Medulla oblongata (tissue), 1 donor: ENCODE results near the gene SLC38A7.
"Not testable (repeated sequence)": the region's sequence is repeated elsewhere in the genome, so short reads cannot be mapped to it uniquely, and the experiment has no call there.

Experiments used
- DNase-seq: peaks from one replicate; pipeline ENCODE4 v3.0.0-alpha.2; 2015; ENCODE audit errors: extremely low spot score

The SLC38A7 gene

DNA sequence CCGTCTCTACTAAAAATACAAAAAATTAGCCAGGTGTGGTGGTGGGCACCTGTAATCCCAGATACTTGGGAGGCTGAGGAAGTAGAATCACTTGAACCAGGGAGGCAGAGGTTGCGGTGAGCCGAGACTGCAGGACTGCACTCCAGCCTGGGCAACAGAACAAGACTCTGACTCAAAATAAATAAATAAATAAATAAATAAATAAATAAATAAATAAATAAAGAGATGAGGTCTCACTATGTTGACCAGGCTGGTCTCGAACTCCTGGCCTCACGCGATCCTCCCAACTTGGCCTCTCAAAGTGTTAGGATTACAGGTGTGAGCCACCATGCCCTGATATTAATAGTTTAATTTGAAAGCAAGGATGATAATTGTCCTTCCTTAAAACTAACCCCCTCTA lies 47.5 kb downstream of the SLC38A7 start:
- not testable (repeated sequence) for DNase-seq

DNA sequence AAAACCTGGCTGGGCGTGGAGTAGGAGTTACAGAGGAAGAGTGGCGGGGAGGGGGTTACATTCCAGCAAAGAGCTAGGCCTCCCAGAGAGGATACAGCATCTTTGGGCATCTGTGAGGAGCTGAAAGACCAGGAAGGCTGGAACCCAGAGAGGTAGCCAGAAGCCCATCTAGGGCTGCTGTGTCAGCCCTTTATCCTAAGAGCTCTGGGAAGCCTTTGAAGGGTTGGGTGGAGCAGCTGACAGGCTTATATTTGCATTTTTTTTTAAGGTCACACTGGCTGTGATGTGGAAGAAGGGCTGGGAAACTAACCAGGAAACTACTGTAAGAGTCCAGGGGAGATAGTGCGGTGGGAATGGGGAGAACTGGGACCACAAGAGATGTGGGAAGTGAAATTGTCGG lies 48.1 kb downstream of the SLC38A7 start:
- DNase-seq: no peak

DNA sequence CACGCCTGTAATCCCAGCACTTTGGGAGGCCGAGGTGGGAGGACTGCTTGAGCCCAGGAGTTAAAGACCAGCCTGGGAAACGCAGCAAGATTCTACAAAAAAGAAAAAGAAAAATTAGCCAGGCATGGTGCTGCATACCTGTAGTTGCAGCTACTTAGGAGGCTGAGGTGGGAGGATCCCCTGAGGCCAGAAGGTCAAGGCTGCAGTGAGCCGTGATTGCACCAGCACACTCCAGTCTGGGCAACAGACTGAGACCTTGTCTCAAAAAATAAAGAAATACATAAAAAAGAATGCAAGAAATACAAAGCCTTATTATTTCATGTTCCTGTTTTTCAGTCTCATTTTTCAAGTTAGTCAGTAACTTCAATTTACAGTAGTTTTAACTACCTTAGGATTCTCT lies 49.1 kb downstream of the SLC38A7 start:
- DNase-seq: no peak

DNA sequence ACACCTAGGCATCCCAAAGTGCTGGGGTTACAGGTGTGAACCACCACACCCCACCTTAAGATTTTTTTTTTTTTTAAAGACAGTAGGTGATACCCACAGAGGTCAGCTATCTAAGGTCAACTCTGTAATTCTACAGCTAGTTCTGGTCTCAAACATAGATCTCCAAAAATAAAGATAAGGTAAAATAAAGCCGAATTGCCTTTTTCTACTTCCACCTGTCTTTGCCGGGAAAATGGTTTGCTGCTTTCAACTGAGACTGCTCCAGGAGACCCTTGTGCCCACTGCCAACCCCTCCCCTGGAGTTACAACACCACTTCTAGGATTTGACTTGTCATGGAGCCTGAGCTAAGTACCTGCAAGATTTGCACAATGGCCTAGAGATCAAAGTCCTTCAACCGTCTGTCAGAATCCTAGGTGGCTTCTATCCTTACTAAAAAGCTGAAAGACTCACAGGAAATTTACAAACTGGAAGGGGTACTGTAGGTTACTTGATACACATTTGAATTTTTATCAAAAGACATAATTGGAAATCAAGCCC lies 50.2 kb downstream of the SLC38A7 start:
- no peak for DNase-seq

DNA sequence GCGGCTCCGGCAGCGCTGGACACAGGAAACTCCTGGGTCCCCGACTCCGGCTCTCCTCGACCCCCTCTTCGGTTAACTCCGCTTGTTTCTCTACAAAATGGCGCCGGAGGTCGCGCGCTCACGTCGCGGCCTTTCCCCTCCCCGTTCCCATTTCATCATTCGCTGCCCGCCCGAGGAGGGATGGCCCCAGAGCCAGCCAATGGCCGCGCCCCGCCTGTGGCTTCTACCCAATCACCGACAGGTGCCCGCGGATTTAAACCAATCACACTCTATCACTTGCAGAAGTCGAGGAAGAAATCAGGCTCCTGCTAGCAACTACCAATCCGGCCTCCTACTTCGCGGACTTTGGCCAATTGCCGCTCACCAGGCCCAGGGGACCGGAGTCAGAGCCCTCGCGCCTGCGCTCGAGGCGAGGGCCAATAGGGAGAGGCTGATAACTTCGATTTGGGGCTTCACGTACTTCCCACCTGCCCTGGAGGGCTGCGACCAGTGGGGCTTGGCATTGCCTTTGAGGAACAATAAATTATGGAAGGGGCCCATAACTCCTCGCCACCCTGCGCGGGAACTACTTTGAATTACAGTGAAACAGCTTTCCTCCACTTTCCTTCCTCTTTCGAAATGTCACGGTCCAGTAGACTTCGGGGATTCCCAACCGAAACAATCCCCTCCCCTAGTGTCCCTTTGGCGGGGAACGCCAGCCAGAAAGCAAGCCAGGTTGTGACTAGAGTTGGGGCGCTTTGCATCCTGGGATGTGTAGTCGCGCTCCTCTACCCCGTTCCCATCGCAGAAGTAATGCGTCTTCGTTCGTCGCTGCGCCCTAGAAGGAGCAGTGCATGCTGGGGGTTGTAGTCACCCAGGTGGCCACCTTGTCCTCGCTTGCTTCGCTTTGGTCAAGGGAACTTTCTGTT lies 54.6 kb downstream of the SLC38A7 start, which contains the start of gene CNOT1:
CNOT1 (minus strand) TSS at position 94 of the 908 bp plus-strand sequence. CDS start 30,489 bp downstream, outside the sequence.
- peak; percentile 99 for DNase-seq

DNA sequence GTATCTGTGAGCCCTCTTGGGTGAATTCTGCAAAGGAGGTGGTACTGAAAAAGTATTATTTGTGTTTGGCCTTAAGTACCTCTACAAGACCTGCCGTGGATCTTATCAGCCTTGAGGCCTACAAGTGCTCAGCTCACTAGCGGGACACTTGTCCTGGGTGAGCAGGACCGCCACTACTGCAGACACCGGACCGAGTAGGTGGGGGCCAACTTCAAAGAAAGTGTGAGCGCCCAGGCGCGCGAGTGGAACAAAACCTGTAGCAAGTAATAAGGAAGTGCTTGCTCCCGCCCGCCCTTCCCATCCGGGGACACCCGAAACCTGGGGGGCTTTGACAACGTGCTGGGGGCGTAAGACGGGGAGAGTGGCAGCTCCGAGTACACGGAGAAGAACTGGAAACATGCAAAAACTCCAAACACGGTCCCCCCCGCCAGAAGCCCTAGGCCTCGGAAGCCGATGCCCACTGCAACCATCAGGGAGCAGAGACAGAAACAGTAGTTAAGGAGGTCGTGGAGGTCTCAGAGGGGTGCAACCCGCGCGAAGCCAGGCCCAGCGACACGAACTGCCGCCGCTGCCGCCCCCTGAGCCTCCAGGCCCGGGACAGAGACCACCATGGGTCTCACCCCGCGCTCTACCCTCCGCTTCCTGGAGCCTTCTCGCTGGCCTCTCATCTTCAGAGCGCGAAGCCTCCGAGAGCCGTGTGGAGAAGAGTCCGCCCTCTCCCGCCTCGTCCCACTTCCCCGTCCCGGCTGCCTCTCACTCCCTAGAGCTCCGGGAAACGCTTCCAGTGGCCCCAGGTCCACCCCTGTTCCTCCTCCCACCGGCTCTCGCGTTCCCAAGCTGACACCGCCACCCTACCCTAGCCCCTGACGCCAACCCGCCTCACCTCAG lies 55.5 kb downstream of the SLC38A7 start:
- DNase-seq: peak; percentile 60

DNA sequence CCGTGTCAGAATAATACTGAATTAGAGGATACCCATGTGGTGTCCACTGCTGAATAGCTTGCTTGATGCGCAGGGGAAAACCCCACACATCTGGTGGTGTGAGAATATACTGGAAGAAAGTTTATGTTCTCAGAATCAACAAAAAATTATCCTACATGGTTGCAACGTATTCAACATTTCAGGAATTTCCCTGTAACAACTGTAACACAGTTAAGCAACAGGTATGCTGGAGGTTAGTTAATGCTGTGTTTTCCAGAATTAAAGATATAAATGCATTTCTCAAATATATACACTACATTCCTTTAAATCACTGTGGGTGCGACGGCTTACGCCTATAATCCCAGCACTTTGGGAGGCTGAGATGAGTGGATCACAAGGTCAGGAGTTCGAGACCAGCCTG lies 60.4 kb downstream of the SLC38A7 start:
- no peak for DNase-seq

DNA sequence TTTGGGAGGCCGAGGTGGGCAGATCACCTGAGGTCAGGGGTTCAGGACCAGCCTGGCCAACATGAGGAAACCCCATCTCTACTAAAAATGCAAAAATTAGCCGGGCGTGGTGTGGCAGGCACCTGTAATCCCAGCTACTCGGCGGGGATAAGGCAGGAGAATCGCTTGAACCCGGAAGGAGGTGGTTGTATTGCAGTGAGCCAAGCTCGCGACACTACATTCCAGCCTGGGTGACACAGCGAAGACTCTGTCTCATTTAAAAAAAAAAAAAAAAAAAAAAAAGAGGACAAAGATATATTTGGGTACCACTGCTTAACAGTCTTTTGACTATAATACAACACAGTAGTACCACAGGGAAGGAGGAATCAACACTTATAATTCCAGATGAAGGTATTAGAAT lies 64.2 kb downstream of the SLC38A7 start:
- DNase-seq: no peak

DNA sequence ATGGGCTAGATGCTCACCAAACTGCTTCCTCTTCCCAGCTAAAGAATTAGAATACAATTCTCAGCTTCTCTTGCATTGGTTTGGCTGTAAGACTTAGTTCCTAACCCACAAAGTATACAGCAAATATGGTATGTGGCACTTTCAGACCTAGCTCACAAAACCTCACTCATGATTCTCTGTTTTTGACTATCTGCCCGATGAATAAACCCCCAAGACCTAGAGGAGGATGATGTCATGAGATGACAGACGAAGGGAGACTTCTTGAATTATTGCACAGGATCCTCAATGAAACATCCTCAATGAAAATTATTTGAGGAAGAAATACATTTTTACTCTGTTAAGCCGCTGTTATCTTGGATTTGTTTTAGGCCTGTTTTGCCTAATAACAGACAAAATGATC lies 69.3 kb downstream of the SLC38A7 start:
- no peak for DNase-seq
